NCI-H2081 (cell line): Measurements from ENCODE around the gene NADSYN1.

Experiments
- DNase-seq, 2 experiments: peaks; one replicate each; lab custom pipeline; 2025; lab: John Stamatoyannopoulos, UW

The NADSYN1 gene

DNA sequence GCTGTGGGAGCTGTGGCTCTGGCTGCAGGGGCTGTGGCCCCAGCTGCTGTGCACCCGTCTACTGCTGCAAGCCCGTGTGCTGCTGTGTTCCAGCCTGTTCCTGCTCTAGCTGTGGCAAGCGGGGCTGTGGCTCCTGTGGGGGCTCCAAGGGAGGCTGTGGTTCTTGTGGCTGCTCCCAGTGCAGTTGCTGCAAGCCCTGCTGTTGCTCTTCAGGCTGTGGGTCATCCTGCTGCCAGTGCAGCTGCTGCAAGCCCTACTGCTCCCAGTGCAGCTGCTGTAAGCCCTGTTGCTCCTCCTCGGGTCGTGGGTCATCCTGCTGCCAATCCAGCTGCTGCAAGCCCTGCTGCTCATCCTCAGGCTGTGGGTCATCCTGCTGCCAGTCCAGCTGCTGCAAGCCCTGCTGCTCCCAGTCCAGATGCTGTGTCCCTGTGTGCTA lies 95.7 kb downstream of the NADSYN1 start:
- DNase-seq, result no peak
